ENCODE data around the gene TUG1.

- TF ChIP-seq CTCF (IDR thresholded peaks at IDR 0.05), result no peak
- no peak for TF ChIP-seq POLR2A (IDR thresholded peaks at IDR 0.05)
Measured at GRCh38 chr22:30944986-30945385, 24.1 kb upstream of the TUG1 start.

Measured in heart left ventricle (tissue), 13 donors.